IMR-90 (cell line): ENCODE measurements around the gene CXADR. TPM values are rescaled to one million over a fixed set of nuclear protein-coding genes. Genes with fewer than 3 reads are reported as not detected.

Source experiments
- ATAC-seq: fragments of 200-7000 bp; cut with Tn5 transposase; 2 replicates; pipeline ENCODE4 v1.9.1; 2020; ENCODE audit warnings: low read depth, mild to moderate bottlenecking, moderate library complexity
- BruUV-seq: library from RNA; stranded (reverse); fragments of 400-500 nt; replicated peaks from 2 replicates; lab custom pipeline; 2021; lab: Mats Ljungman, UMichigan
- CTCF ChIA-PET: fragments of 300-600 bp; formaldehyde crosslinking; extraction: SDS; loops from one replicate; lab custom pipeline; 2021; ENCODE audit warnings: antibody characterized with exemption; lab: Yijun Ruan, JAX
- POLR2A ChIA-PET: fragments of 300-600 bp; sonication (Branson Sonifier 250); formaldehyde crosslinking; loops from one replicate; lab custom pipeline; 2022; ENCODE audit warnings: antibody characterized with exemption; ENCODE audit not compliant: unreplicated experiment; lab: Charles Lee
- DNase-seq: peaks from one replicate; pipeline ENCODE4 v3.0.0; 2013
- H2AFZ ChIP-seq: replicated peaks from 2 replicates; pipeline ENCODE3; 2013; ENCODE audit warnings: low read length, mild to moderate bottlenecking; ENCODE audit not compliant: poor library complexity
- H2AK5ac ChIP-seq: 2 replicates; pipeline ENCODE4 v1.6.1; 2013; ENCODE audit warnings: low read depth, low read length, inconsistent platforms
- H2AK9ac ChIP-seq: replicated peaks from 2 replicates; pipeline ENCODE3; 2013; ENCODE audit warnings: mild to moderate bottlenecking, low read depth, low read length, moderate library complexity; ENCODE audit not compliant: poor library complexity
- H2BK120ac ChIP-seq: 2 replicates; pipeline ENCODE4 v1.6.1; 2013; ENCODE audit warnings: low read depth, low read length, inconsistent platforms
- H2BK15ac ChIP-seq: 3 replicates; pipeline ENCODE4 v1.6.1; 2013; ENCODE audit warnings: low read depth, low read length, inconsistent platforms
- H2BK20ac ChIP-seq: 2 replicates; pipeline ENCODE4 v1.6.1; 2013; ENCODE audit warnings: low read depth, mild to moderate bottlenecking, inconsistent platforms, low read length, moderate library complexity
- H2BK5ac ChIP-seq: 2 replicates; pipeline ENCODE4 v1.6.1; 2013; ENCODE audit warnings: mild to moderate bottlenecking, low read depth, low read length, inconsistent platforms; ENCODE audit not compliant: poor library complexity, severe bottlenecking
- H3K14ac ChIP-seq: replicated peaks from 2 replicates; pipeline ENCODE4 v1.6.1; 2013; ENCODE audit warnings: low read depth, low read length, inconsistent platforms
- H3K18ac ChIP-seq: 2 replicates; pipeline ENCODE4 v1.6.1; 2013; ENCODE audit warnings: low read depth, low read length, control low read depth
- H3K23ac ChIP-seq: 2 replicates; pipeline ENCODE4 v1.6.1; 2013; ENCODE audit warnings: low read depth, low read length, inconsistent platforms
- H3K27ac ChIP-seq: 2 replicates; pipeline ENCODE4 v1.5.1; 2013; ENCODE audit warnings: mild to moderate bottlenecking, control low read depth, low read length; ENCODE audit not compliant: insufficient read depth
- H3K27me3 ChIP-seq: 2 replicates; pipeline ENCODE4 v1.6.1; 2013; ENCODE audit warnings: low read length; ENCODE audit not compliant: control insufficient read depth, insufficient read depth
- H3K36me3 ChIP-seq: 2 replicates; pipeline ENCODE4 v1.6.1; 2013; ENCODE audit warnings: low read length, mixed read lengths; ENCODE audit not compliant: control insufficient read depth, insufficient read depth
- H3K4ac ChIP-seq: 2 replicates; pipeline ENCODE4 v1.6.1; 2013; ENCODE audit warnings: low read depth, low read length, inconsistent platforms
- H3K4me1 ChIP-seq: 2 replicates; pipeline ENCODE4 v1.6.1; 2013; ENCODE audit warnings: low read length, mixed read lengths; ENCODE audit not compliant: control insufficient read depth, insufficient read depth
- H3K4me2 ChIP-seq: 2 replicates; pipeline ENCODE4 v1.6.1; 2013; ENCODE audit warnings: low read depth, mild to moderate bottlenecking, control low read depth, low read length, moderate library complexity
- H3K4me3 ChIP-seq: 2 replicates; pipeline ENCODE4 v1.5.1; 2013; ENCODE audit warnings: low read depth, mild to moderate bottlenecking, control low read depth, low read length, moderate library complexity; ENCODE audit not compliant: insufficient read depth
- H3K56ac ChIP-seq: 2 replicates; pipeline ENCODE4 v1.6.1; 2013; ENCODE audit warnings: low read length, inconsistent platforms; ENCODE audit not compliant: insufficient read depth; ENCODE audit errors: extremely low read depth
- H3K79me1 ChIP-seq, 2 experiments: 2 replicates each; pipeline ENCODE4 v1.6.1; 2013; ENCODE audit warnings: low read length in 2 of 2, inconsistent platforms in 1 of 2, low read depth in 1 of 2
- H3K9ac ChIP-seq: 2 replicates; pipeline ENCODE4 v1.6.1; 2013; ENCODE audit warnings: low read depth, low read length, control low read depth
- H3K9me1 ChIP-seq: 2 replicates; pipeline ENCODE4 v1.6.1; 2013; ENCODE audit warnings: low read length, inconsistent platforms; ENCODE audit not compliant: insufficient read depth
- H3K9me3 ChIP-seq: 2 replicates; pipeline ENCODE4 v1.6.1; 2013; ENCODE audit warnings: low read length; ENCODE audit not compliant: control insufficient read depth, insufficient read depth
- H4K20me1 ChIP-seq: 2 replicates; pipeline ENCODE4 v1.6.1; 2013; ENCODE audit warnings: low read length, inconsistent platforms; ENCODE audit not compliant: insufficient read depth
- H4K5ac ChIP-seq: 2 replicates; pipeline ENCODE4 v1.6.1; 2013; ENCODE audit warnings: mild to moderate bottlenecking, low read depth, low read length, control low read depth
- H4K8ac ChIP-seq, 2 experiments: 2 replicates each; pipeline ENCODE4 v1.6.1; 2013; ENCODE audit warnings: low read depth in 2 of 2, low read length in 2 of 2, control low read depth in 1 of 2, inconsistent platforms in 1 of 2
- H4K91ac ChIP-seq: 2 replicates; pipeline ENCODE4 v1.6.1; 2013; ENCODE audit warnings: low read depth, low read length, inconsistent platforms; ENCODE audit not compliant: insufficient read depth
- BHLHE40 ChIP-seq: fragments of 150-350 bp; IDR thresholded peaks from 2 replicates; pipeline ENCODE4 v1.6.1; 2016; ENCODE audit warnings: mild to moderate bottlenecking, low read depth, low read length
- CEBPB ChIP-seq: IDR thresholded peaks from 2 replicates; pipeline ENCODE4 v1.6.1; 2012; ENCODE audit warnings: low read depth, low read length, improper control_type of control experiment
- CHD1 ChIP-seq: IDR thresholded peaks from 2 replicates; pipeline ENCODE4 v1.6.1; 2012; ENCODE audit warnings: low read depth, low read length, improper control_type of control experiment
- FOS ChIP-seq: fragments of 150-350 bp; IDR thresholded peaks from 2 replicates; pipeline ENCODE4 v1.6.1; 2016; ENCODE audit warnings: low read depth, low read length
- MAFK ChIP-seq: IDR thresholded peaks from 2 replicates; pipeline ENCODE4 v1.6.1; 2012; ENCODE audit warnings: low read depth, low read length, improper control_type of control experiment
- MAZ ChIP-seq: IDR thresholded peaks from 2 replicates; pipeline ENCODE4 v1.6.1; 2012; ENCODE audit warnings: low read depth, mild to moderate bottlenecking, low read length, improper control_type of control experiment, moderate library complexity, borderline replicate concordance
- MXI1 ChIP-seq: IDR thresholded peaks from 2 replicates; pipeline ENCODE4 v1.6.1; 2012; ENCODE audit warnings: low read depth, mild to moderate bottlenecking, low read length, moderate library complexity, borderline replicate concordance
- NFE2L2 ChIP-seq: fragments of 150-350 bp; IDR thresholded peaks from 2 replicates; pipeline ENCODE4 v1.6.1; 2016; ENCODE audit warnings: low read depth, mild to moderate bottlenecking, low read length
- POLR2A ChIP-seq: IDR thresholded peaks from 2 replicates; pipeline ENCODE4 v1.6.1; 2012; ENCODE audit warnings: mild to moderate bottlenecking, low read depth, low read length
- RAD21 ChIP-seq: IDR thresholded peaks from 2 replicates; pipeline ENCODE4 v1.6.1; 2012; ENCODE audit warnings: low read length, improper control_type of control experiment
- RCOR1 ChIP-seq: IDR thresholded peaks from 2 replicates; pipeline ENCODE4 v1.6.1; 2012; ENCODE audit warnings: mild to moderate bottlenecking, low read length, improper control_type of control experiment; ENCODE audit not compliant: insufficient replicate concordance
- RFX5 ChIP-seq: IDR thresholded peaks from 2 replicates; pipeline ENCODE4 v1.8.0; 2012; ENCODE audit warnings: low read depth, mild to moderate bottlenecking, low read length, moderate library complexity
- SMC3 ChIP-seq: fragments of 150-350 bp; IDR thresholded peaks from 2 replicates; pipeline ENCODE4 v1.6.1; 2016; ENCODE audit warnings: low read depth, mild to moderate bottlenecking, antibody characterized with exemption, low read length, moderate library complexity
- WGBS, 2 experiments: methylation state at CpG; one replicate each; pipeline versions ENCODE4 v1.1.5 to v1.1.7; 2013; ENCODE audit warnings: missing lambda C conversion rate in 2 of 2; ENCODE audit not compliant: insufficient read length in 1 of 2; ENCODE audit errors: extremely low coverage in 2 of 2; 5-methylcytosine and 5-hydroxymethylcytosine counted together
- dilution Hi-C: fragments of 300-500 bp; cut with HindIII; formaldehyde crosslinking; loops from one replicate; pipeline ENCODE4 v1.14.3; 2018; ENCODE audit warnings: low sequenced_read_pairs; ENCODE audit not compliant: unreplicated experiment
- in situ Hi-C: fragments of 300-500 bp; cut with MboI; formaldehyde crosslinking; loops from 3 replicates; pipeline ENCODE4 v1.14.3; 2019; ENCODE audit warnings: low sequenced_read_pairs, inconsistent platforms, mixed read lengths
- intact Hi-C: fragments of 100-400 bp; cut with micrococcal nuclease; formaldehyde crosslinking; loops from 2 replicates; pipeline ENCODE4 v1.10.0; 2022
- polyA plus RNA-seq, 3 experiments: library from polyadenylated mRNA; depleted of rRNA; stranded (reverse); fragments of >200 nt; gene quantifications; 2 replicates each; pipeline ENCODE4 v1.2.3, GENCODE V29; 2012; ENCODE audit warnings: low replicate concordance in 1 of 3
- total RNA-seq: library from RNA; depleted of rRNA; stranded (reverse); fragments of >200 nt; gene quantifications from 2 replicates; pipeline ENCODE4 v1.2.3, GENCODE V29; 2012
- TF ChIP-seq, protein P1 (sequence below): fragments of 150-350 bp; IDR thresholded peaks from 2 replicates; pipeline ENCODE4 v1.6.1; 2016; ENCODE audit warnings: low read depth, mild to moderate bottlenecking, low read length, moderate library complexity, borderline replicate concordance
- TF ChIP-seq, protein P2 (sequence below): conservative IDR thresholded peaks from 2 replicates; pipeline ENCODE4 v1.5.1; 2012; ENCODE audit warnings: mild to moderate bottlenecking, low read depth, low read length, improper control_type of control experiment

CXADR gene
- total and polyA plus RNA-seq, 2 of the 4 experiments (the other 2 are of a cell fraction), result 0.21 to 1.1 TPM

DNA sequence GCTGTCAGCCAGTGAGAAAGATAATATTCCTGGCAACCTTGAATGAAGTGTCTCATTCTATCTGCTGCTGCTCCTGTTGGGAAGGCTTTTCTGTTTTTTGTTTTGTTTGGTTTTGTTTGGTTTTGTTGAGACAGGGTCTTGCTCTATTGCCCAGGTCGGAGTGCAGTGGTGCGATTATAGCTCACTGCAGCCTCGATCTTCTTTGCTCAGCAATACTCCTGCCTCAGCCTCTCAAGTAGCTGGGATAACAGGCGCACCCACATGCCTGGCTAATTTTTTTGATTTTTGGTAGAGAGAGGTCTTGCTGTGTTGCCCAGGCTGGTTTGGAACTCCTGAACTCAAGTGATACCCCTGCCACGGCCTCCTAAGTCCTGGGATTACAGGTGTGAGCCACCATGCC, 62.2 kb downstream of the CXADR start:
- Histone ChIP-seq H3K9ac (no peak overlapping the region), H3K56ac (no peak overlapping the region), H2BK20ac (no peak overlapping the region), H4K8ac (no peak overlapping the region), H3K4me3 (no peak overlapping the region), H2BK120ac (no peak overlapping the region), H2AK5ac (no peak overlapping the region), H4K20me1 (no peaks in the 10 kb centered on the region), H3K9me3 (no peaks in the 10 kb centered on the region), H3K4ac (no peak overlapping the region), H2BK5ac (no peak overlapping the region), H3K4me2 (no peak overlapping the region), H3K36me3 (no peaks in the 10 kb centered on the region), H3K27ac (no peak overlapping the region), H3K79me1 (no peaks in the 10 kb centered on the region), H3K14ac (no peak overlapping the region), H4K91ac (no peak overlapping the region), H3K9me1 (no peaks in the 10 kb centered on the region), H3K18ac (no peak overlapping the region), H3K27me3 (peaks cover 6% of the 10 kb centered on the region), H2AK9ac (no peak overlapping the region), H3K4me1 (no peaks in the 10 kb centered on the region), H2BK15ac (no peak overlapping the region), H3K23ac (no peak overlapping the region), H2AFZ (no peak overlapping the region), H4K5ac (no peak overlapping the region)
- no peak for TF ChIP-seq MXI1
- no peak for TF ChIP-seq CHD1
- no peak for TF ChIP-seq RAD21
- TF ChIP-seq POLR2A, result no peak
- TF ChIP-seq, protein P1, sequence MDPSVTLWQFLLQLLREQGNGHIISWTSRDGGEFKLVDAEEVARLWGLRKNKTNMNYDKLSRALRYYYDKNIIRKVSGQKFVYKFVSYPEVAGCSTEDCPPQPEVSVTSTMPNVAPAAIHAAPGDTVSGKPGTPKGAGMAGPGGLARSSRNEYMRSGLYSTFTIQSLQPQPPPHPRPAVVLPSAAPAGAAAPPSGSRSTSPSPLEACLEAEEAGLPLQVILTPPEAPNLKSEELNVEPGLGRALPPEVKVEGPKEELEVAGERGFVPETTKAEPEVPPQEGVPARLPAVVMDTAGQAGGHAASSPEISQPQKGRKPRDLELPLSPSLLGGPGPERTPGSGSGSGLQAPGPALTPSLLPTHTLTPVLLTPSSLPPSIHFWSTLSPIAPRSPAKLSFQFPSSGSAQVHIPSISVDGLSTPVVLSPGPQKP, result no peak
- no peak for TF ChIP-seq RCOR1
- TF ChIP-seq, protein P2, sequence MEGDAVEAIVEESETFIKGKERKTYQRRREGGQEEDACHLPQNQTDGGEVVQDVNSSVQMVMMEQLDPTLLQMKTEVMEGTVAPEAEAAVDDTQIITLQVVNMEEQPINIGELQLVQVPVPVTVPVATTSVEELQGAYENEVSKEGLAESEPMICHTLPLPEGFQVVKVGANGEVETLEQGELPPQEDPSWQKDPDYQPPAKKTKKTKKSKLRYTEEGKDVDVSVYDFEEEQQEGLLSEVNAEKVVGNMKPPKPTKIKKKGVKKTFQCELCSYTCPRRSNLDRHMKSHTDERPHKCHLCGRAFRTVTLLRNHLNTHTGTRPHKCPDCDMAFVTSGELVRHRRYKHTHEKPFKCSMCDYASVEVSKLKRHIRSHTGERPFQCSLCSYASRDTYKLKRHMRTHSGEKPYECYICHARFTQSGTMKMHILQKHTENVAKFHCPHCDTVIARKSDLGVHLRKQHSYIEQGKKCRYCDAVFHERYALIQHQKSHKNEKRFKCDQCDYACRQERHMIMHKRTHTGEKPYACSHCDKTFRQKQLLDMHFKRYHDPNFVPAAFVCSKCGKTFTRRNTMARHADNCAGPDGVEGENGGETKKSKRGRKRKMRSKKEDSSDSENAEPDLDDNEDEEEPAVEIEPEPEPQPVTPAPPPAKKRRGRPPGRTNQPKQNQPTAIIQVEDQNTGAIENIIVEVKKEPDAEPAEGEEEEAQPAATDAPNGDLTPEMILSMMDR, result no peak
- TF ChIP-seq MAFK, result no peak
- no peak for TF ChIP-seq SMC3
- no peak for TF ChIP-seq FOS
- TF ChIP-seq MAZ, result no peak
- TF ChIP-seq BHLHE40, result no peak
- TF ChIP-seq RFX5, result no peak
- TF ChIP-seq NFE2L2, result no peak
- no peak for TF ChIP-seq CEBPB
- no TSS peak for BruUV-seq
- dilution Hi-C loops, result no loop called here
- POLR2A ChIA-PET, result no interaction called here
- ATAC-seq, result no peak
- WGBS, 2 experiments, result no CpG with 5 or more reads among the region's 5 CpGs
- in situ Hi-C loops, result no loop called here
- no peak for DNase-seq
- CTCF ChIA-PET, result interaction anchor here (0.6 kb wide), 1 partner anchor 63 kb away, joined by 3 read pairs; no protein-coding TSS in a partner anchor
- intact Hi-C loops, result no loop called here
